ENCODE results near the gene C14orf180.

C14orf180 gene

GRCh38 chr14:104542871-104543830, 36.4 kb upstream of the C14orf180 start:
- TF ChIP-seq SPI1 (IDR thresholded peaks at IDR 0.05; ENCODE audit: low read depth, low read length) (no peak), POLR2A (IDR thresholded peaks at IDR 0.05; ENCODE audit: low read depth, low read length) (no peak), TAF1 (IDR thresholded peaks at IDR 0.05; ENCODE audit: low read depth, low read length) (no peak), POU2F2 (IDR thresholded peaks at IDR 0.05; ENCODE audit: low read depth, low read length) (no peak), POLR2AphosphoS5 (IDR thresholded peaks at IDR 0.05; ENCODE audit: low read depth, low read length) (no peak)
- no peak for DNase-seq (ENCODE audit: insufficient read length, low spot score)
- FAIRE-seq = no peak

- FAIRE-seq = no peak
- TF ChIP-seq PAX5 (IDR thresholded peaks at IDR 0.05; ENCODE audit: insufficient read depth, low read length, severe bottlenecking) (no peak), POLR2A (IDR thresholded peaks at IDR 0.05; ENCODE audit: low read depth, low read length) (no peak), SPI1 (IDR thresholded peaks at IDR 0.05; ENCODE audit: low read depth, low read length) (no peak), POU2F2 (IDR thresholded peaks at IDR 0.05; ENCODE audit: low read depth, low read length) (no peak), TAF1 (IDR thresholded peaks at IDR 0.05; ENCODE audit: low read depth, low read length) (no peak), POLR2AphosphoS5 (IDR thresholded peaks at IDR 0.05; ENCODE audit: low read depth, low read length) (no peak)
- no peak for DNase-seq (ENCODE audit: insufficient read length, low spot score)
Measured at GRCh38 chr14:104544362-104544961, 35.1 kb upstream of the C14orf180 start.

GRCh38 chr14:104545151-104545941, 34.2 kb upstream of the C14orf180 start:
- DNase-seq (ENCODE audit: insufficient read length, low spot score) (no peak), FAIRE-seq (no peak)
- TF ChIP-seq PAX5 (IDR thresholded peaks at IDR 0.05; ENCODE audit: insufficient read depth, low read length, severe bottlenecking) (no peak), TAF1 (IDR thresholded peaks at IDR 0.05; ENCODE audit: low read depth, low read length) (no peak), SPI1 (IDR thresholded peaks at IDR 0.05; ENCODE audit: low read depth, low read length) (no peak), POU2F2 (IDR thresholded peaks at IDR 0.05; ENCODE audit: low read depth, low read length) (no peak), POLR2AphosphoS5 (IDR thresholded peaks at IDR 0.05; ENCODE audit: low read depth, low read length) (no peak), POLR2A (IDR thresholded peaks at IDR 0.05; ENCODE audit: low read depth, low read length) (no peak)

- no peak for TF ChIP-seq TAF1 (IDR thresholded peaks at IDR 0.05; ENCODE audit: low read depth, low read length)
- TF ChIP-seq POLR2AphosphoS5 (IDR thresholded peaks at IDR 0.05; ENCODE audit: low read depth, low read length) = no peak
- no peak for TF ChIP-seq SPI1 (IDR thresholded peaks at IDR 0.05; ENCODE audit: low read depth, low read length)
- no peak for FAIRE-seq
- DNase-seq (ENCODE audit: insufficient read length, low spot score) = no peak
Measured at GRCh38 chr14:104545942-104546501, 33.5 kb upstream of the C14orf180 start.

GRCh38 chr14:104546591-104547309, 32.8 kb upstream of the C14orf180 start:
- FAIRE-seq (no peak), DNase-seq (ENCODE audit: insufficient read length, low spot score) (no peak)
- no peak for TF ChIP-seq POU2F2 (IDR thresholded peaks at IDR 0.05; ENCODE audit: low read depth, low read length)
- no peak for TF ChIP-seq POLR2AphosphoS5 (IDR thresholded peaks at IDR 0.05; ENCODE audit: low read depth, low read length)
- no peak for TF ChIP-seq SPI1 (IDR thresholded peaks at IDR 0.05; ENCODE audit: low read depth, low read length)

GRCh38 chr14:104547310-104547997, 32.1 kb upstream of the C14orf180 start:
- FAIRE-seq = no peak
- no peak for TF ChIP-seq POU2F2 (IDR thresholded peaks at IDR 0.05; ENCODE audit: low read depth, low read length)
- no peak for TF ChIP-seq POLR2A (IDR thresholded peaks at IDR 0.05; ENCODE audit: low read depth, low read length)
- no peak for TF ChIP-seq POLR2AphosphoS5 (IDR thresholded peaks at IDR 0.05; ENCODE audit: low read depth, low read length)
- no peak for TF ChIP-seq TAF1 (IDR thresholded peaks at IDR 0.05; ENCODE audit: low read depth, low read length)
- no peak for TF ChIP-seq PAX5 (IDR thresholded peaks at IDR 0.05; ENCODE audit: insufficient read depth, low read length, severe bottlenecking)
- TF ChIP-seq SPI1 (IDR thresholded peaks at IDR 0.05; ENCODE audit: low read depth, low read length) = no peak
- DNase-seq (ENCODE audit: insufficient read length, low spot score) = no peak

GRCh38 chr14:104547998-104548700, 31.4 kb upstream of the C14orf180 start:
- DNase-seq (ENCODE audit: insufficient read length, low spot score) (no peak), FAIRE-seq (no peak)
- TF ChIP-seq SPI1 (IDR thresholded peaks at IDR 0.05; ENCODE audit: low read depth, low read length) = no peak
- no peak for TF ChIP-seq TAF1 (IDR thresholded peaks at IDR 0.05; ENCODE audit: low read depth, low read length)
- no peak for TF ChIP-seq POLR2AphosphoS5 (IDR thresholded peaks at IDR 0.05; ENCODE audit: low read depth, low read length)
- no peak for TF ChIP-seq POU2F2 (IDR thresholded peaks at IDR 0.05; ENCODE audit: low read depth, low read length)
- TF ChIP-seq POLR2A (IDR thresholded peaks at IDR 0.05; ENCODE audit: low read depth, low read length) = no peak
